Measurements from ENCODE around the gene ZNF329. TPM values are rescaled to one million over a fixed set of nuclear protein-coding genes. Genes with fewer than 3 reads are reported as not detected.

Gene ZNF329
- total and polyA plus RNA-seq, 4 donors: 19.8 to 34.5 (median 26.0) TPM

DNA sequence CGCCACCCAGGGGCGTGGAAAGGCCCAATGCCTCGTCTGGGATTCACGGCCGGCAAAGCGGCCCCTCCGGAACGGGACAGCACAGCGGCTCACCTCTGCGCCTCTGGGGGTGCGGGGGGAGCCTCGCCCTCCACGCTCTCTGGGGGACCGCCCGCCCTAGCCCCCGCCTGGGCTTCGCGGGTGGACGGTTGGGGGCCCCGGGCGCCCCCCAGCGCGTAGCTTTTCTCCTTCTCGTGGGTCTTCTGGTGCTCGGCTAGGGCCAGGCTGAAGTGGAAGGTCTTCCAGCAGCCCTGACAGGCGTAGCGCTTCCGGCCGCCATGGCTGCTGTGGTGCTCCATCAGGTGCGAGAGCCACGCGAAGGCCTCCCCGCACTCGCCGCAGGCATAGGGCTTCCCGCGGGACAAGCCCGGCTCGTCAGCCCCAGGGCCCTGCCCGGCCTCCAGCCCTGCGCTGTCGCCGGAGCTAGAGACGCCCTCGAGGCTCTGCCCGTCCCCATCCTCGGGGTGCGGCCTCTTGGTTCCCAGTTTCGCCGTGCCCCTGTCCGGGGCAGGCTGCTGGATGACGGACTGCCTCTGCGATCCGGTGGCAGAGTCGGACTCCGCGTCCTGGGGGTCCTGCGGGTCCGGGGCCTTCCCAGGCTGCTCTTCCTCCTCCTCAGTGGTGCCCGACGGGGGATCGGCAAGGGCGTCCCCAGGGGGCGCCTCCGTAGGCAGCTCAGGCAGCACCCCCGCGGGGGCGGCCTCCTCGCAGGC lies 65.8 kb downstream of the ZNF329 start:
- H3K27me3 ChIP-seq (ENCODE audit: control insufficient read depth, insufficient read depth, low read length): no peaks in the 10 kb centered on the region
- H3K9me3 ChIP-seq (ENCODE audit: control insufficient read depth, insufficient read depth, low read length): peaks cover 1% of the 10 kb centered on the region
- peaks cover 75% of the 10 kb centered on the region for H3K36me3 ChIP-seq (ENCODE audit: control insufficient read depth, insufficient read depth, low read length)
- H3K27ac ChIP-seq (ENCODE audit: low read depth, low read length): no peak overlapping the region
- H3K4me1 ChIP-seq (ENCODE audit: control insufficient read depth, insufficient read depth, low read length): no peaks in the 10 kb centered on the region
- 97% methylated on average over 68 of the region's 69 CpGs for WGBS (ENCODE audit: insufficient coverage)
- H3K4me3 ChIP-seq (ENCODE audit: low read depth, low read length): no peak overlapping the region
- no peak for DNase-seq (ENCODE audit: low read depth in 4 of 6, low spot score in 6 of 6)

DNA sequence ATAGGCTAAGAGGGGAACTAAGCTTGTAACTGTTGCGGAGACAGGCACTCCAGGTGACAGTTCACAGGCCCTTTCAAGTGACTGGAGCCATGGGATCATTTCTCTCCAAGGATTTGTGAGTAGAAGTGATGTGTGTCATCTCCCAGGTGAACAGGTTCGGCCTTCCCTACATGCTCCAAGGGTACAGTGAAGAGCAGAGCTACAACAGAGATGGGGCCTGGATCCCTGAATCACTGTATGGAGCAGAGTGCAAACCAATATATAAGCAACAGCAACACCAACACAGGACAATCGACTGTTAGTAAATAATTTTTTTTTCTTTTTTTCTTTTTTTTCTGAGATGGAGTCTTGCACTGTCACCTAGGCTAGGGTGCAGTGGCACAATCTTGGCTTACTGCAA lies 67.6 kb downstream of the ZNF329 start:
- WGBS (ENCODE audit: insufficient coverage): 100% methylated on average over 1 of the region's 3 CpGs
- H3K36me3 ChIP-seq (ENCODE audit: control insufficient read depth, insufficient read depth, low read length): peaks cover 62% of the 10 kb centered on the region
- H3K4me1 ChIP-seq (ENCODE audit: control insufficient read depth, insufficient read depth, low read length): no peaks in the 10 kb centered on the region
- DNase-seq (ENCODE audit: low read depth in 4 of 6, low spot score in 6 of 6): no peak
- H3K27ac ChIP-seq (ENCODE audit: low read depth, low read length): no peak overlapping the region
- no peak overlapping the region for H3K4me3 ChIP-seq (ENCODE audit: low read depth, low read length)
- H3K27me3 ChIP-seq (ENCODE audit: control insufficient read depth, insufficient read depth, low read length): no peaks in the 10 kb centered on the region
- peaks cover 1% of the 10 kb centered on the region for H3K9me3 ChIP-seq (ENCODE audit: control insufficient read depth, insufficient read depth, low read length)

DNA sequence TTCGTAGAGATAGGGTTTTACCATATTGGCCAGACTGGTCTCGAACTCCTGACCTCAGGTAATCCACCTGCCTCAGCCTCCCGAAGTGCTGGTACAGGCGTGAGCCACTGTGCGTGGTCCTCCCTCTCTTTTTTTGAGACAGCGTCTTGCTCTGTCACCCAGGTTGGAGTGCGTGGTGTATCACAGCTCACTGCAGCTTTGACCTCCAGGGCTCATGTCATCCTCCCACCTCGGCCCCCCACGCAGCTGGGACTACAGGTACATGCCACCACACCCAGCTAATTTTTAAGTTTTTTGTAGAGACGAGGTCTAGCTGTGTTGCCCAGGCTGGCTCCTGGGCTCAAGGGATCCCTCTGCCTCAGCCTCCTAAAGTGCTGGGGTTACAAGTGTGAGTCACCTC lies 70.8 kb downstream of the ZNF329 start:
- Histone ChIP-seq H3K27ac (ENCODE audit: low read depth, low read length) (no peak overlapping the region), H3K9me3 (ENCODE audit: control insufficient read depth, insufficient read depth, low read length) (peaks cover 1% of the 10 kb centered on the region), H3K27me3 (ENCODE audit: control insufficient read depth, insufficient read depth, low read length) (no peaks in the 10 kb centered on the region), H3K36me3 (ENCODE audit: control insufficient read depth, insufficient read depth, low read length) (peaks cover 32% of the 10 kb centered on the region), H3K4me1 (ENCODE audit: control insufficient read depth, insufficient read depth, low read length) (no peaks in the 10 kb centered on the region), H3K4me3 (ENCODE audit: low read depth, low read length) (no peak overlapping the region)
- 95% methylated on average over 9 of the region's 10 CpGs for WGBS (ENCODE audit: insufficient coverage)
- no peak for DNase-seq (ENCODE audit: low read depth in 4 of 6, low spot score in 6 of 6)

Other genes starting within 250 kb of the ZNF329 start
- gene ZNF417, start 234.2 kb downstream of the ZNF329 start, total RNA-seq: 10 to 100 TPM; 29.0 to 35.6 TPM
- gene ZNF417, start 234.2 kb downstream of the ZNF329 start, polyA plus RNA-seq (ENCODE audit: insufficient read length in 2 of 2): 10 to 100 TPM; 19.5 to 35.6 TPM
- 10 to 100 TPM; 27.4 to 28.7 TPM for gene ZNF418, start 215.4 kb downstream of the ZNF329 start, total RNA-seq
- 10 to 100 TPM; 23.9 to 32.9 TPM for gene ZNF418, start 215.4 kb downstream of the ZNF329 start, polyA plus RNA-seq (ENCODE audit: insufficient read length in 2 of 2)
- gene ZNF256, start 203.1 kb downstream of the ZNF329 start, total RNA-seq: 10 to 100 TPM; 11.1 to 12.3 TPM
- gene ZNF256, start 203.1 kb downstream of the ZNF329 start, polyA plus RNA-seq (ENCODE audit: insufficient read length in 2 of 2): 1 to 10 TPM; 7.4 to 8.9 TPM
- gene C19orf18, start 176.3 kb downstream of the ZNF329 start, total RNA-seq: 1 to 10 TPM in 1 of 2 donors, under 1 TPM in 1; 0.40 to 1.9 TPM
- 1 to 10 TPM; 1.1 to 4.8 TPM for gene C19orf18, start 176.3 kb downstream of the ZNF329 start, polyA plus RNA-seq (ENCODE audit: insufficient read length in 2 of 2)
- 10 to 100 TPM; 33.3 to 39.3 TPM for gene ZNF606, start 148.0 kb downstream of the ZNF329 start, total RNA-seq
- 10 to 100 TPM; 23.2 to 25.1 TPM for gene ZNF606, start 148.0 kb downstream of the ZNF329 start, polyA plus RNA-seq (ENCODE audit: insufficient read length in 2 of 2)
- 1 to 10 TPM in 1 of 2 donors, under 1 TPM in 1; 0.79 to 3.0 TPM for gene ZSCAN1, start 116.8 kb downstream of the ZNF329 start, total RNA-seq
- gene ZSCAN1, start 116.8 kb downstream of the ZNF329 start, polyA plus RNA-seq (ENCODE audit: insufficient read length in 2 of 2): 10 to 100 TPM; 12.9 to 14.9 TPM
- 10 to 100 TPM; 10.8 to 21.4 TPM for gene ZNF135, start 91.5 kb downstream of the ZNF329 start, total RNA-seq
- 10 to 100 TPM; 15.1 to 26.1 TPM for gene ZNF135, start 91.5 kb downstream of the ZNF329 start, polyA plus RNA-seq (ENCODE audit: insufficient read length in 2 of 2)
- gene ZSCAN18, start 52.6 kb downstream of the ZNF329 start, total RNA-seq: 100 to 1,000 TPM in 1 of 2 donors, 10 to 100 TPM in 1; 81.2 to 115 TPM
- gene ZSCAN18, start 52.6 kb downstream of the ZNF329 start, polyA plus RNA-seq (ENCODE audit: insufficient read length in 2 of 2): 100 to 1,000 TPM; 124 to 151 TPM
- 10 to 100 TPM; 18.8 to 25.0 TPM for gene ZNF274, start 32.3 kb upstream of the ZNF329 start, total RNA-seq
- gene ZNF274, start 32.3 kb upstream of the ZNF329 start, polyA plus RNA-seq (ENCODE audit: insufficient read length in 2 of 2): 10 to 100 TPM; 23.0 to 28.5 TPM
- gene ZNF544, start 78.1 kb upstream of the ZNF329 start, total RNA-seq: 10 to 100 TPM; 46.3 to 52.6 TPM
- gene ZNF544, start 78.1 kb upstream of the ZNF329 start, polyA plus RNA-seq (ENCODE audit: insufficient read length in 2 of 2): 10 to 100 TPM; 28.9 to 40.4 TPM
- gene ZNF8, start 128.2 kb upstream of the ZNF329 start, total RNA-seq: 10 to 100 TPM in 1 of 2 donors, 1 to 10 TPM in 1; 9.5 to 12.0 TPM
- 10 to 100 TPM in 1 of 2 donors, 1 to 10 TPM in 1; 8.2 to 13.9 TPM for gene ZNF8, start 128.2 kb upstream of the ZNF329 start, polyA plus RNA-seq (ENCODE audit: insufficient read length in 2 of 2)
- 10 to 100 TPM; 33.9 to 49.3 TPM for gene ERVK3-1, start 154.6 kb upstream of the ZNF329 start, total RNA-seq
- gene ERVK3-1, start 154.6 kb upstream of the ZNF329 start, polyA plus RNA-seq (ENCODE audit: insufficient read length in 2 of 2): 10 to 100 TPM; 65.3 to 68.5 TPM
- gene ZSCAN22, start 176.2 kb upstream of the ZNF329 start, total RNA-seq: 1 to 10 TPM; 2.3 to 3.4 TPM
- gene ZSCAN22, start 176.2 kb upstream of the ZNF329 start, polyA plus RNA-seq (ENCODE audit: insufficient read length in 2 of 2): 1 to 10 TPM; 3.1 to 3.4 TPM
- gene A1BG, start 202.7 kb upstream of the ZNF329 start, total RNA-seq: 10 to 100 TPM in 1 of 2 donors, 1 to 10 TPM in 1; 2.0 to 10.8 TPM
- 1 to 10 TPM; 5.0 TPM for gene A1BG, start 202.7 kb upstream of the ZNF329 start, polyA plus RNA-seq (ENCODE audit: insufficient read length in 2 of 2)
- gene ZNF497, start 212.0 kb upstream of the ZNF329 start, total RNA-seq: 1 to 10 TPM; 3.7 to 4.9 TPM
- gene ZNF497, start 212.0 kb upstream of the ZNF329 start, polyA plus RNA-seq (ENCODE audit: insufficient read length in 2 of 2): 1 to 10 TPM; 6.9 to 9.1 TPM
- gene ZNF837, start 230.2 kb upstream of the ZNF329 start, total RNA-seq: 1 to 10 TPM in 1 of 2 donors, under 1 TPM in 1; 0.99 to 2.3 TPM
- gene ZNF837, start 230.2 kb upstream of the ZNF329 start, polyA plus RNA-seq (ENCODE audit: insufficient read length in 2 of 2): 1 to 10 TPM; 2.6 to 3.2 TPM
- 1,000 to 10,000 TPM in 1 of 2 donors, 100 to 1,000 TPM in 1; 925 to 1,177 TPM for gene RPS5, start 236.5 kb upstream of the ZNF329 start, total RNA-seq
- gene RPS5, start 236.5 kb upstream of the ZNF329 start, polyA plus RNA-seq (ENCODE audit: insufficient read length in 2 of 2): 100 to 1,000 TPM; 731 to 753 TPM
- gene RNF225, start 244.9 kb upstream of the ZNF329 start, total RNA-seq: not detected
- gene RNF225, start 244.9 kb upstream of the ZNF329 start, polyA plus RNA-seq (ENCODE audit: insufficient read length in 2 of 2): not detected

Measured in spinal cord (tissue), 10 donors.